Measurements from ENCODE around the gene KITLG.

- TF ChIP-seq POLR2AphosphoS5 (IDR thresholded peaks at IDR 0.05; ENCODE audit: low read depth) (no peak), EZH2 (IDR thresholded peaks at IDR 0.05; ENCODE audit: low read depth, unreplicated experiment) (no peak), CTCF (conservative IDR thresholded peaks at IDR 0.05; ENCODE audit: low read depth in 2 of 2) (no peak), ZNF114 (CRISPR knock-in tag; IDR thresholded peaks at IDR 0.05) (no peak), EZH2phosphoT487 (IDR thresholded peaks at IDR 0.05; ENCODE audit: unreplicated experiment) (no peak), JUNB (IDR thresholded peaks at IDR 0.05; ENCODE audit: unreplicated experiment) (no peak), REST (IDR thresholded peaks at IDR 0.05; ENCODE audit: unreplicated experiment) (no peak), CREB1 (CRISPR knock-in tag; IDR thresholded peaks at IDR 0.05; ENCODE audit: low read depth) (no peak), ZNF331 (CRISPR knock-in tag; IDR thresholded peaks at IDR 0.05; ENCODE audit: low read depth) (no peak), ETS1 (IDR thresholded peaks at IDR 0.05) (no peak), ZNF462 (CRISPR knock-in tag; IDR thresholded peaks at IDR 0.05) (no peak), NANOG (IDR thresholded peaks at IDR 0.05; ENCODE audit: borderline replicate concordance) (no peak)
Measured at GRCh38 chr12:88448337-88448915, 131.8 kb downstream of the KITLG start.

Data from GM23338 (cell line).